CD4-positive, CD25-positive, alpha-beta regulatory T cell (primary cell): ENCODE data around the gene OAS3. TPM values are rescaled to one million over a fixed set of nuclear protein-coding genes. Genes with fewer than 3 reads are reported as not detected.

Source experiments
- ATAC-seq, 2 donors: fragments of 150-1000 bp; cut with Tn5 transposase; one replicate each; pipeline ENCODE4 v1.10.0; 2021; ENCODE audit warnings: low read depth in 2 of 2, moderate number of reproducible peaks in 2 of 2, moderate library complexity in 1 of 2
- DNase-seq, 3 donors: peaks; one replicate each; pipeline versions ENCODE4 v3.0.0 to v3.0.0-alpha.2; 2012 to 2022; ENCODE audit warnings: mixed read lengths in 1 of 3
- H3K27ac ChIP-seq: one replicate; pipeline ENCODE4 v1.7.0; 2013; ENCODE audit warnings: mild to moderate bottlenecking, low read length; ENCODE audit not compliant: insufficient read depth, poor library complexity, severe bottlenecking
- H3K27me3 ChIP-seq: one replicate; pipeline ENCODE4 v1.7.0; 2013; ENCODE audit warnings: low read length; ENCODE audit not compliant: control insufficient read depth, insufficient read depth
- H3K36me3 ChIP-seq: one replicate; pipeline ENCODE4 v1.7.0; 2013; ENCODE audit warnings: mild to moderate bottlenecking, low read length, moderate library complexity; ENCODE audit not compliant: control insufficient read depth, insufficient read depth
- H3K4me1 ChIP-seq: 2 replicates; pipeline ENCODE4 v1.7.0; 2013; ENCODE audit warnings: mild to moderate bottlenecking, low read length; ENCODE audit not compliant: insufficient read depth, control insufficient read depth, poor library complexity, severe bottlenecking
- H3K4me3 ChIP-seq: one replicate; pipeline ENCODE4 v1.7.0; 2013; ENCODE audit warnings: low read depth, mild to moderate bottlenecking, low read length, moderate library complexity
- H3K9me3 ChIP-seq, 2 experiments: 1 replicate in 1 of 2; 2 replicates in 1 of 2; pipeline ENCODE4 v1.7.0; 2013; ENCODE audit warnings: low read length in 2 of 2, mild to moderate bottlenecking in 1 of 2, moderate library complexity in 1 of 2; ENCODE audit not compliant: control insufficient read depth in 2 of 2
- H3K27ac Mint-ChIP-seq, 3 donors: one replicate each; pipeline ENCODE4 v1.8.0; 2020 to 2022; ENCODE audit warnings: mild to moderate bottlenecking in 3 of 3, mixed read lengths in 3 of 3, moderate library complexity in 2 of 3
- H3K27me3 Mint-ChIP-seq: one replicate; pipeline ENCODE4 v1.8.0; 2022; ENCODE audit warnings: mild to moderate bottlenecking, mixed read lengths
- H3K36me3 Mint-ChIP-seq: one replicate; pipeline ENCODE4 v1.8.0; 2020; ENCODE audit warnings: mixed read lengths
- H3K4me1 Mint-ChIP-seq, 4 donors: one replicate each; pipeline ENCODE4 v1.8.0; 2020 to 2022; ENCODE audit warnings: mixed read lengths in 4 of 4, mild to moderate bottlenecking in 1 of 4
- H3K4me3 Mint-ChIP-seq, 4 donors: one replicate each; pipeline ENCODE4 v1.8.0; 2020 to 2022; ENCODE audit warnings: mild to moderate bottlenecking in 4 of 4, mixed read lengths in 4 of 4, moderate library complexity in 3 of 4
- H3K9me3 Mint-ChIP-seq, 7 donors: one replicate each; pipeline ENCODE4 v1.8.0; 2020 to 2022; ENCODE audit warnings: mixed read lengths in 7 of 7, mild to moderate bottlenecking in 3 of 7, moderate library complexity in 2 of 7
- polyA plus RNA-seq, 4 donors: library from polyadenylated mRNA; unstranded; fragments of 300-500 nt; fragmentation: Illumina TruSeq; gene quantifications; one replicate each; pipeline ENCODE4 v1.2.3, GENCODE V29; 2021
- total RNA-seq: library from RNA; stranded (reverse); gene quantifications from one replicate; pipeline ENCODE4 v1.2.3, GENCODE V29; 2022

The OAS3 gene
- total and polyA plus RNA-seq, 5 donors from 2014 or later, result 12.2 to 36.5 (median 16.7) TPM

DNA sequence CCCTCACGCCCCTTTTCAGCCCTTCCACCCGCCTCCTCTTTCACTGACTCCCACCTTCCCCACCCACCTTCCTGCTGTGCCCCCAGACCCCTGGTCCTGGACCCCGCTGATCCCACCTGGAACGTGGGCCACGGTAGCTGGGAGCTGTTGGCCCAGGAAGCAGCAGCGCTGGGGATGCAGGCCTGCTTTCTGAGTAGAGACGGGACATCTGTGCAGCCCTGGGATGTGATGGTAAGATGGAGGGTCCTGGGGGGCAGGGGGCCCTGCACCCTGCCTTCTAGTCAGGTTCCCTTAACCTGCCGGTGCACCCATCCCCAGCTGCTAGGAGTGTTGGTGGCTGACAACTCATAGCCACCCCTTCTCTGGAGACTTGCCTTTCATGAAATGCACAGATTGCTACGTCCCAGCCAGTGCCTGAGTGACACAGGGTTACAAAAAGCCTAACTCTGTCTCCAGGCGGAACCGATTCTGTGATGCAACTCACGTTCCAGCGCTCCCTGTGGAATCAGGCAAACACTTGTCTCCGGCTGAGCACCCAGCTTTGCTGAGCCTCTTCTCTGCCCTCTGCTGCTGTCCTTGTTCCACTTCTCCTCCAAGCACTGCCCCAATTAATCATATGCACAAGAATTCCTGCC, 25.1 kb downstream of the OAS3 start:
- H3K27ac ChIP-seq, result no peak overlapping the region
- Mint-ChIP-seq H3K36me3 (peaks cover 63% of the 10 kb centered on the region), H3K9me3 (peaks cover 0 to 5% (median 0%) of the 10 kb centered on the region in 7 donors), H3K27me3 (no peaks in the 10 kb centered on the region), H3K27ac (no peak overlapping the region), H3K4me3 (no peak overlapping the region), H3K4me1 (peaks cover 10 to 14% (median 12%) of the 10 kb centered on the region in 4 donors)
- no peaks in the 10 kb centered on the region for H3K4me1 ChIP-seq
- no peak overlapping the region for H3K4me3 ChIP-seq
- peaks cover 72% of the 10 kb centered on the region for H3K36me3 ChIP-seq
- no peaks in the 10 kb centered on the region for H3K9me3 ChIP-seq
- ATAC-seq (no peak), DNase-seq (no peak)
- H3K27me3 ChIP-seq, result no peaks in the 10 kb centered on the region

GRCh38 chr12:112964067-112964670, 25.9 kb downstream of the OAS3 start:
- Mint-ChIP-seq H3K9me3 (peaks cover 0 to 5% (median 0%) of the 10 kb centered on the region in 7 donors), H3K4me3 (no peak overlapping the region)

DNA sequence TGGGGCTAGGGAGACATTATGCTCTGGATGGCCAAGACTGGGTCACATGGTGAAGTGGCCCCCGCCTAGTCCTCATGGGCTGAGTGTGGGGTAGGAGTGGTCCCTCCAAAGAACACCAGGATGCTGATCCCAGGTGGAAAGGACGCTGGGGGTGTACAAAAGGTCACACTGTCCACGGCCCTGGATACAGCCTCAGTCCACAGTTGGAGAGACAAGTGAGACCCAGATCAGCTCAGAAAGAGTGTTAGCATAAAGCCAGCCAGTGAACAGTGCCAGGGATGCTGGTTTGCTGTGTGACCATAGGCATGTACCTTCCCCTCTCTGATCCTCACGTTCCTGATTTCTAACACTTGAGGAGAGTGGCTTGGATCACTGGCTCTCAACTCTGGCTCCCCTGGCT, 26.6 kb downstream of the OAS3 start:
- no peak for DNase-seq

More at GRCh38 chr12:112964067-112964670, 25.9 kb downstream of the OAS3 start:
- Histone ChIP-seq H3K9me3 (no peaks in the 10 kb centered on the region), H3K36me3 (peaks cover 77% of the 10 kb centered on the region), H3K27me3 (no peaks in the 10 kb centered on the region), H3K27ac (no peak overlapping the region), H3K4me3 (no peak overlapping the region), H3K4me1 (no peaks in the 10 kb centered on the region)
- Mint-ChIP-seq H3K27ac (peak overlapping the region in 1 of 3 donors; percentile 20), H3K4me1 (peaks cover 10 to 14% (median 12%) of the 10 kb centered on the region in 4 donors), H3K36me3 (peaks cover 62% of the 10 kb centered on the region), H3K27me3 (no peaks in the 10 kb centered on the region)
- ATAC-seq, result no peak
- DNase-seq, result no peak

GRCh38 chr12:112965643-112966042, 27.4 kb downstream of the OAS3 start:
- Histone ChIP-seq H3K36me3 (peaks cover 88% of the 10 kb centered on the region), H3K27ac (no peak overlapping the region), H3K9me3 (no peaks in the 10 kb centered on the region), H3K4me1 (no peaks in the 10 kb centered on the region), H3K27me3 (no peaks in the 10 kb centered on the region), H3K4me3 (no peak overlapping the region)
- peaks cover 0 to 2% (median 0%) of the 10 kb centered on the region in 7 donors for H3K9me3 Mint-ChIP-seq
- ATAC-seq (no peak), DNase-seq (no peak)
- no peak overlapping the region for H3K4me3 Mint-ChIP-seq
- H3K36me3 Mint-ChIP-seq, result peaks cover 61% of the 10 kb centered on the region
- H3K4me1 Mint-ChIP-seq, result peaks cover 0 to 10% (median 2%) of the 10 kb centered on the region in 4 donors
- H3K27me3 Mint-ChIP-seq, result no peaks in the 10 kb centered on the region
- no peak overlapping the region for H3K27ac Mint-ChIP-seq

More for the DNA sequence above, 26.6 kb downstream of the OAS3 start:
- Mint-ChIP-seq H3K36me3 (peaks cover 60% of the 10 kb centered on the region), H3K4me3 (no peak overlapping the region), H3K27ac (no peak overlapping the region), H3K9me3 (peaks cover 0 to 2% (median 0%) of the 10 kb centered on the region in 7 donors), H3K27me3 (no peaks in the 10 kb centered on the region), H3K4me1 (peaks cover 3 to 9% (median 6%) of the 10 kb centered on the region in 4 donors)
- Histone ChIP-seq H3K9me3 (no peaks in the 10 kb centered on the region), H3K4me3 (no peak overlapping the region), H3K36me3 (peaks cover 84% of the 10 kb centered on the region), H3K27ac (no peak overlapping the region), H3K4me1 (no peaks in the 10 kb centered on the region), H3K27me3 (no peaks in the 10 kb centered on the region)
- no peak for ATAC-seq

DNA sequence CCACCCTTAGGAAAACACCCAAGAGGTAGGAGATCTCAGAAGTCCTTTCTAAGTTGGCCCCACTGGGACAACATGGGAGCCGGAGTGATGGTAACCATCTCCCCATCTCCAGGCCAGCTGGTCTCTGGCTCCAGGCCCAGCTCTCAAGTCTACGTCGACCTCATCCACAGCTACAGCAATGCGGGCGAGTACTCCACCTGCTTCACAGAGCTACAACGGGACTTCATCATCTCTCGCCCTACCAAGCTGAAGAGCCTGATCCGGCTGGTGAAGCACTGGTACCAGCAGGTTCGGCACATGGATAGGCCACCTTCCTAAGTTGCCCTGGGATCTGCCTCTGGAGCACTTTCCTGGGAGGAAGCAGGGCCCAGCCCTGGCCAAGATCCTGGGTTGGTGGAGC, 29.0 kb downstream of the OAS3 start:
- H3K9me3 ChIP-seq, result no peaks in the 10 kb centered on the region
- no peak overlapping the region for H3K27ac ChIP-seq
- peaks cover 0 to 2% (median 0%) of the 10 kb centered on the region in 7 donors for H3K9me3 Mint-ChIP-seq
- peak overlapping the region in 1 of 3 donors; percentile 20 for H3K27ac Mint-ChIP-seq
- H3K36me3 Mint-ChIP-seq, result peaks cover 49% of the 10 kb centered on the region
- no peak overlapping the region for H3K4me3 Mint-ChIP-seq
- DNase-seq (no peak), ATAC-seq (no peak)
- no peaks in the 10 kb centered on the region for H3K27me3 Mint-ChIP-seq
- H3K4me1 Mint-ChIP-seq, result peaks cover 0 to 6% (median 0%) of the 10 kb centered on the region in 4 donors
- H3K27me3 ChIP-seq, result no peaks in the 10 kb centered on the region
- H3K4me3 ChIP-seq, result no peak overlapping the region
- peaks cover 77% of the 10 kb centered on the region for H3K36me3 ChIP-seq
- H3K4me1 ChIP-seq, result no peaks in the 10 kb centered on the region

GRCh38 chr12:112967858-112968257, 29.6 kb downstream of the OAS3 start:
- H3K36me3 ChIP-seq, result peaks cover 72% of the 10 kb centered on the region
- H3K27ac Mint-ChIP-seq, result no peak overlapping the region

DNA sequence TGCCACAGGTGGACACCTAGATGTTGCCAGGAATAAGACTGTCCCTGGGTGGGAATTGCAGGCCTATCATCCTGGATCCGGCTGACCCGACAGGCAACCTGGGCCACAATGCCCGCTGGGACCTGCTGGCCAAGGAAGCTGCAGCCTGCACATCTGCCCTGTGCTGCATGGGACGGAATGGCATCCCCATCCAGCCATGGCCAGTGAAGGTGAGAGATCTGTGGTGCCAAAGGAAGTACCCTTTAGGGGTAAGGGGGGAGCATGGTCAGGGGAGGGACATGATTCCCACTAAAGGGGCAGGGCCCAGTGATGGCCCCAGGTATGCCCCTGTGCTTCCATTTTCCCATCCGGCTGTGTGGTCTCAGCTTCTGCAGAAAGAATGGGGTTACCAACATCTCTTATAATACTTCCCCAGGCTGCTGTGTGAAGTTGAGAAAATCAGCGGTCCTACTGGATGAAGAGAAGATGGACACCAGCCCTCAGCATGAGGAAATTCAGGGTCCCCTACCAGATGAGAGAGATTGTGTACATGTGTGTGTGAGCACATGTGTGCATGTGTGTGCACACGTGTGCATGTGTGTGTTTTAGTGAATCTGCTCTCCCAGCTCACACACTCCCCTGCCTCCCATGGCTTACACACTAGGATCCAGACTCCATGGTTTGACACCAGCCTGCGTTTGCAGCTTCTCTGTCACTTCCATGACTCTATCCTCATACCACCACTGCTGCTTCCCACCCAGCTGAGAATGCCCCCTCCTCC, 31.5 kb downstream of the OAS3 start:
- no peaks in the 10 kb centered on the region for H3K9me3 ChIP-seq
- peaks cover 57% of the 10 kb centered on the region for H3K36me3 ChIP-seq
- DNase-seq (no peak), ATAC-seq (no peak)
- H3K4me1 Mint-ChIP-seq, result peaks cover 0 to 7% (median 3%) of the 10 kb centered on the region in 4 donors
- no peaks in the 10 kb centered on the region for H3K27me3 Mint-ChIP-seq
- H3K36me3 Mint-ChIP-seq, result peaks cover 36% of the 10 kb centered on the region
- H3K27me3 ChIP-seq, result no peaks in the 10 kb centered on the region
- no peak overlapping the region for H3K4me3 Mint-ChIP-seq
- H3K27ac Mint-ChIP-seq, result peak overlapping the region in 2 of 3 donors; percentile 33 to 71
- H3K9me3 Mint-ChIP-seq, result no peaks in the 10 kb centered on the region
- no peak overlapping the region for H3K4me3 ChIP-seq
- no peak overlapping the region for H3K27ac ChIP-seq
- H3K4me1 ChIP-seq, result no peaks in the 10 kb centered on the region

More at GRCh38 chr12:112967858-112968257, 29.6 kb downstream of the OAS3 start:
- Mint-ChIP-seq H3K9me3 (peaks cover 0 to 2% (median 0%) of the 10 kb centered on the region in 7 donors), H3K27me3 (no peaks in the 10 kb centered on the region), H3K36me3 (peaks cover 45% of the 10 kb centered on the region), H3K4me3 (no peak overlapping the region), H3K4me1 (peaks cover 0 to 6% (median 0%) of the 10 kb centered on the region in 4 donors)
- no peaks in the 10 kb centered on the region for H3K9me3 ChIP-seq
- no peaks in the 10 kb centered on the region for H3K4me1 ChIP-seq
- ATAC-seq (no peak), DNase-seq (no peak)
- H3K4me3 ChIP-seq, result no peak overlapping the region
- H3K27me3 ChIP-seq, result no peaks in the 10 kb centered on the region
- H3K27ac ChIP-seq, result no peak overlapping the region
